Uterine smooth muscle cell (primary cell): Measurements from ENCODE around the gene RIPPLY3. TPM values are rescaled to one million over a fixed set of nuclear protein-coding genes. Genes with fewer than 3 reads are reported as not detected.

Experiments used
- total RNA-seq: library from RNA; depleted of rRNA; stranded (reverse); fragments of >200 nt; gene quantifications from 2 replicates; pipeline ENCODE4 v1.2.3, GENCODE V29; 2014

RIPPLY3 gene, protein sequence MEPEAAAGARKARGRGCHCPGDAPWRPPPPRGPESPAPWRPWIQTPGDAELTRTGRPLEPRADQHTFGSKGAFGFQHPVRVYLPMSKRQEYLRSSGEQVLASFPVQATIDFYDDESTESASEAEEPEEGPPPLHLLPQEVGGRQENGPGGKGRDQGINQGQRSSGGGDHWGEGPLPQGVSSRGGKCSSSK
- total RNA-seq, result not detected in 2 replicates

DNA sequence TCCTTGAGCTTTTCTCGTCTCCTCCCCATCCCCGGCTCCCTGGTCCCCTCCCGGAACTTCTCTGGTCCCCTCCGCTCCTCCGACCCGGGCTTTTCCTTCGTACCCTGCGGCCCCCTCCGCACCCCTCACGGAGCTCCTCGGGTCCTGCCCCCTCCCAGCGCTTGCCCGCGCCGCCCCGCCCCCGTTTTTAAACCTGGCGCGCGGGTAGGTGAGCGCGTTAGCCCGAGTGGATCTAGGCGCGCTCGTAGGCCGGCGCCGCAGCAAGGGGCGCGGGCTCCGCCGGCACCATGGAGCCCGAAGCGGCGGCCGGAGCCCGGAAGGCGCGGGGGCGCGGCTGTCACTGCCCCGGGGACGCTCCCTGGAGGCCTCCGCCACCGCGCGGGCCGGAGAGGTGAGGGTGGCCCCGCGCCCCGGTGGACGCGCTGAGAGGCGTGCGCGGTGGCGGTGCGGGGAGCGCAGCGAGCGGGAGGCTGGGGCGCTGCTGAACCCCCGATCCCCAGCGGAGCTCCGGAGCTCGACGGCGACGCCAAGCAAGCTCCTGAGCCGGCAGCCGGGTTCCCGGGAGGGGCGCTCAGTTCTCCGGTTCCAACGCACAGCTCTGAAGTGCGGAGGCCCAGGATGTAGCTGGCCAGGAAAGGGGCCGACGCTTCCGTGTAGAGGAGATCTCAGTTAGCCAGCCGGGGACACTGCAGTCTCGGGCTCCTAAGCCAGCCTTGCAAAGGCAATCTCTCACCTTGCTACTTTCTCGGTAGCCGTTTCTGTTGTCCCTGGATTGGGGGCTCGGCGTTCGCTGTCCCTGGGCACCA is at the start of gene RIPPLY3:
Gene RIPPLY3, plus strand, starts transcription at position 217 of the 806 bp plus-strand sequence. Its CDS starts 71 bp downstream, at position 288.

DNA sequence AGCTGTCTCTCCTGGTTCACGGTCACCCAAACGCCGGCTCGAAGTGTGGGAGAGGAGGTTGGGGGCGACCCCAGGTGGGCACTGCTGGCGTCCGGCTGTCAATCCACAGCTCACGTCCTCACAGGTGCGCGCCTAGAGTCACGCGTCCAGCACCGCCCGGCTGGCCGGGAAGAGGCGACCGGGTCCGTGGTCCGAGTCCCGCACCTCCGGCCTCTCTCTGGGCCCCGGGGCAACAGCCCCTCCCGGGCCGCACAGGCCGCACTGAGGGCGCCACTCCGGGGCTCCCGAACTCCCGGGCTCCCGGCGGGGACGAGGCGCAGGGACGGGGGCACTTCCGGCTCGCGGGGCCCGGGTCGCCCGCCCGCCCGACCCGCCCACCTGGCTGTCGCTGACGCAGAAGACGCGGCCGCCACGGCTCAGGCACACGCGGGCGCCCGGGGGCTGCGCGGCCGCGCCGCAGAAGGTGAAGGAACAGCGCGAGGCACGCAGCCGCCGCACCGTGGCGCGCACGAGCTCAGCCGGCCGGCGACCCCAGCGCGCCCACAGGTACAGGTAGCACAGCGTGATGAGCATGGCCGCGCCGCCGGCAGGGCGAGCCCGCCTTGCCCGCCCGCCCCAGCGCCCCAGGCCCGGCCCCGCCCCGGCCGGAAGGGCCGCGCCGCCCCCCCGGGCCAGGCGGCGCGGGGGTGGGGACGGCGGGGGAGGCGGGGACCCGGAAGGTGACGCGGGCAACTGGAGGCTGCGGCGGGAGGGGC is 40.3 kb upstream of the RIPPLY3 start, which contains the start of gene HLCS:
Gene HLCS, minus strand, starts transcription at position 604 of the 755 bp plus-strand sequence. Its CDS starts 31 bp downstream, at position 573.

Other genes starting within 250 kb of the RIPPLY3 start
- 35.7 and 48.7 TPM in 2 replicates for gene HLCS, start 40.0 kb upstream of the RIPPLY3 start, total RNA-seq
- gene PIGP, start 66.4 kb downstream of the RIPPLY3 start, total RNA-seq, result 2.9 and 4.1 TPM in 2 replicates
- 211 and 433 TPM in 2 replicates for gene TTC3, start 66.6 kb downstream of the RIPPLY3 start, total RNA-seq